Kidney (tissue), 14 donors: ENCODE measurements around the gene GPR183. TPM values are rescaled to one million over a fixed set of nuclear protein-coding genes. Genes with fewer than 3 reads are reported as not detected.

ENCODE experiments used
- DNase-seq, 5 donors: peaks; one replicate each; pipeline ENCODE4 v3.0.0-alpha.2; 2013 to 2020
- FAIRE-seq: peaks from 2 replicates; lab custom pipeline; 2012; peaks lifted over from hg19 to GRCh38; lab: Jason Lieb, UNC
- H3K27ac ChIP-seq, 2 donors: one replicate each; pipeline ENCODE4 v1.7.0; 2013; ENCODE audit warnings: low read depth in 2 of 2, low read length in 2 of 2, inconsistent platforms in 1 of 2
- H3K27me3 ChIP-seq: one replicate; pipeline ENCODE4 v1.7.1; 2013; ENCODE audit warnings: low read length, inconsistent platforms; ENCODE audit not compliant: control insufficient read depth, insufficient read depth
- H3K36me3 ChIP-seq, 3 donors: one replicate each; pipeline versions ENCODE4 v1.7.0 to v1.7.1; 2013; ENCODE audit warnings: low read length in 3 of 3, control low read depth in 1 of 3, inconsistent platforms in 1 of 3; ENCODE audit not compliant: insufficient read depth in 3 of 3, control insufficient read depth in 2 of 3
- H3K4me1 ChIP-seq, 3 donors: one replicate each; pipeline versions ENCODE4 v1.7.0 to v1.7.1; 2013; ENCODE audit warnings: low read length in 3 of 3, inconsistent platforms in 1 of 3, low read depth in 1 of 3; ENCODE audit not compliant: control insufficient read depth in 2 of 3, insufficient read depth in 2 of 3
- H3K4me3 ChIP-seq, 3 donors: one replicate each; pipeline versions ENCODE4 v1.7.0 to v1.8.1; 2013; ENCODE audit warnings: low read length in 3 of 3, control low read depth in 1 of 3, inconsistent platforms in 1 of 3
- H3K9ac ChIP-seq, 3 donors: one replicate each; pipeline versions ENCODE4 v1.7.0 to v1.7.1; 2013; ENCODE audit warnings: low read length in 3 of 3, control low read depth in 1 of 3, inconsistent platforms in 1 of 3
- H3K9me3 ChIP-seq, 3 donors: one replicate each; pipeline versions ENCODE4 v1.7.0 to v1.7.1; 2013; ENCODE audit warnings: low read length in 3 of 3, control low read depth in 1 of 3, inconsistent platforms in 1 of 3; ENCODE audit not compliant: control insufficient read depth in 2 of 3, insufficient read depth in 1 of 3
- intact Hi-C: fragments of 100-400 bp; cut with DNase I; formaldehyde crosslinking; loops from one replicate; pipeline ENCODE4 v1.11.1; 2022
- polyA plus RNA-seq: library from polyadenylated mRNA; stranded (reverse); fragments of 350-450 nt; fragmentation: Illumina TruSeq; extraction: RNeasy Lipid Tissue Mini Kit (QIAGEN cat#74804); gene quantifications from one replicate; pipeline ENCODE4 v1.2.3, GENCODE V29; 2014; ENCODE audit warnings: low read depth, low replicate concordance; ENCODE audit not compliant: insufficient read depth
- total RNA-seq: library from RNA; stranded (reverse); fragmentation: NEBNext Ultra II Directional; extraction: Animal tissue kit (Norgen Biotek cat#: 25700); gene quantifications from one replicate; pipeline ENCODE4 v1.2.1, GENCODE V29; 2021
- TF ChIP-seq, protein P1 (sequence below): IDR thresholded peaks from 3 replicates; pipeline ENCODE4 v1.5.1; 2012; ENCODE audit warnings: mild to moderate bottlenecking, moderate library complexity, borderline replicate concordance; ENCODE audit not compliant: insufficient read depth; ENCODE audit errors: extremely low read depth
- donor health status: control.
- donor health status: control.
- donor health status: control.
- donor health status: control.
- donor health status: control.
- donor health status: DM: yes; HTN: yes; CAD: no.
- donor health status: Normal renal cell carcinoma (clear cell type).

GPR183 gene
- total and polyA plus RNA-seq, 2 donors from 2014 or later: 1.7 to 11.8 TPM

- H3K36me3 ChIP-seq: peaks cover 0 to 2% (median 0%) of the 10 kb centered on the region in 3 donors
- DNase-seq (no peak), FAIRE-seq (no peak)
- H3K27me3 ChIP-seq: no peaks in the 10 kb centered on the region
- H3K9ac ChIP-seq: no peak overlapping the region
- no peak overlapping the region for H3K27ac ChIP-seq
- H3K9me3 ChIP-seq: no peaks in the 10 kb centered on the region
- intact Hi-C loops: no loop called here
- peaks cover 0 to 6% (median 0%) of the 10 kb centered on the region in 3 donors for H3K4me1 ChIP-seq
- TF ChIP-seq, protein P1, sequence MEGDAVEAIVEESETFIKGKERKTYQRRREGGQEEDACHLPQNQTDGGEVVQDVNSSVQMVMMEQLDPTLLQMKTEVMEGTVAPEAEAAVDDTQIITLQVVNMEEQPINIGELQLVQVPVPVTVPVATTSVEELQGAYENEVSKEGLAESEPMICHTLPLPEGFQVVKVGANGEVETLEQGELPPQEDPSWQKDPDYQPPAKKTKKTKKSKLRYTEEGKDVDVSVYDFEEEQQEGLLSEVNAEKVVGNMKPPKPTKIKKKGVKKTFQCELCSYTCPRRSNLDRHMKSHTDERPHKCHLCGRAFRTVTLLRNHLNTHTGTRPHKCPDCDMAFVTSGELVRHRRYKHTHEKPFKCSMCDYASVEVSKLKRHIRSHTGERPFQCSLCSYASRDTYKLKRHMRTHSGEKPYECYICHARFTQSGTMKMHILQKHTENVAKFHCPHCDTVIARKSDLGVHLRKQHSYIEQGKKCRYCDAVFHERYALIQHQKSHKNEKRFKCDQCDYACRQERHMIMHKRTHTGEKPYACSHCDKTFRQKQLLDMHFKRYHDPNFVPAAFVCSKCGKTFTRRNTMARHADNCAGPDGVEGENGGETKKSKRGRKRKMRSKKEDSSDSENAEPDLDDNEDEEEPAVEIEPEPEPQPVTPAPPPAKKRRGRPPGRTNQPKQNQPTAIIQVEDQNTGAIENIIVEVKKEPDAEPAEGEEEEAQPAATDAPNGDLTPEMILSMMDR: no peak
- H3K4me3 ChIP-seq: no peak overlapping the region
These were observed 29.0 kb downstream of the GPR183 start for GRCh38 chr13:99278200-99278599.

DNA sequence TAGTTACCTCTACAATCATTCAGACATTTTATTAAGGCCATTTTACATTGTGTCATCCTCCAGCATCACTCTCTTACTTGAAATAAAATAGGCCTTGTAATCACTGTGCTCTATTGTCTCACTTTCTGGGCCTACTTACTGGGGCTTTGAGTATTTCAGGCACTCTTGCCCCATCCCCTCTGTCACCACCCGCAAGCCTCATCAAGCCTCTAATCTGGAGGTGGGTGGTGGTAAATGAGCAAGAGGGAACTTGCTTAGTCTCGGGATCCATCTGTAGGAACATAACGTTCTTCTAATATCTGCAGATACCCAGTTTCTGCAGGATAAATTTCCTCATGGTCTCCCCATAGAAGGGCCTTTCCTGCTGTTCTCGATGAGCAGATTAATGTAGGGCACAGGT lies 29.6 kb downstream of the GPR183 start:
- no peak for FAIRE-seq
- Histone ChIP-seq H3K4me3 (no peak overlapping the region), H3K4me1 (peaks cover 0 to 6% (median 0%) of the 10 kb centered on the region in 3 donors), H3K27me3 (no peaks in the 10 kb centered on the region), H3K9ac (no peak overlapping the region), H3K9me3 (peaks cover 0 to 2% (median 1%) of the 10 kb centered on the region in 3 donors), H3K36me3 (peaks cover 0 to 2% (median 0%) of the 10 kb centered on the region in 3 donors), H3K27ac (no peak overlapping the region)
- TF ChIP-seq, protein P1: no peak
- intact Hi-C loops: no loop called here
- DNase-seq: no peak

DNA sequence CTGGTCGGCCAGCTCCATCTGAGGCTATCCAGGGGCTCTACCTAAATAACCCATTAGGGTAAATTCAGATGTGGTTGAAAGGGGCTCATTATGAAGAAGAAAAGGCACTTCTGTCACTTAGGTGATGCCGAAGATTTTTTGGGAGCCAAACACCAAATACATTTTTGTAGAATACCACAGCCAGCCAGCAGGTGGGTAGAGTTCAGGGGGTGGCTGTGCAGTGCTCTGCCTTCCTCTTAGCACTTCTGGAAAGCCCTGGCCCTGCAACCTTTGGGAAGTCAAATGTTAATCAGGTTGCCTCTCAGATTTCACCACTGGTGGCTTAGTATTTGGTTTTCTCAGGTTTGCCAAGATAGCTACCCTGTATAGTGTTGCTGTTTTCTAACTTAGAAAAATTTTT lies 30.5 kb downstream of the GPR183 start:
- no peak overlapping the region for H3K27ac ChIP-seq
- intact Hi-C loops: no loop called here

More for the DNA sequence above, 30.5 kb downstream of the GPR183 start:
- Histone ChIP-seq H3K9ac (no peak overlapping the region), H3K27me3 (no peaks in the 10 kb centered on the region), H3K4me3 (no peak overlapping the region), H3K36me3 (peaks cover 0 to 2% (median 0%) of the 10 kb centered on the region in 3 donors), H3K4me1 (peaks cover 0 to 5% (median 0%) of the 10 kb centered on the region in 3 donors), H3K9me3 (peaks cover 0 to 7% (median 2%) of the 10 kb centered on the region in 3 donors)
- DNase-seq: no peak
- FAIRE-seq: no peak
- TF ChIP-seq, protein P1: no peak
